ENCODE measurements around the gene ATOSA. TPM values are rescaled to one million over a fixed set of nuclear protein-coding genes. Genes with fewer than 3 reads are reported as not detected.
A peak's percentile ranks its signal among the peaks of the same experiment; 100 is the strongest.

ATOSA gene
- total RNA-seq, 1 experiment from 2014 or later = 5.8 TPM

DNA sequence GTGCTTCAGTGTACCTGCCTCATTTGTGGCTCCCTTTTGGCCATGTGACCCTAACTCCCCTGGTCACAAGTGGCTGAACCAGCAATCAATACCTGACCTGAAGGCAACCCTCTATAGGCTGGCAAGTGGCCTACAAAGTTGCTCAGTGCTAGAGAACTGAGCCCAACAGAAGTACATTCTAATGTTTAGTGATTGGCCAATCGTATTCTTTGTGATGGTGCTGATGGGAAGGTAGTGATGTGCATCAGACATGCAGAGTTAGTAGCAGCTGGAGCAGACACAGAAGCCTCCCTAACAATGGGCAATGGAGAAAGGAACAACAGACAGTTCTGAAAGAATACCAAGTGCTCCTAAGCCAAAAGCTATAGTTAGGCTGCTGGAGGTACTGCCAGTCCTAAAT is 10.4 kb upstream of the ATOSA start:
- DNase-seq (ENCODE audit: low spot score) = no peak
- in situ Hi-C loops (cut with HindIII; ENCODE audit: low sequenced_read_pairs) = no loop called here

DNA sequence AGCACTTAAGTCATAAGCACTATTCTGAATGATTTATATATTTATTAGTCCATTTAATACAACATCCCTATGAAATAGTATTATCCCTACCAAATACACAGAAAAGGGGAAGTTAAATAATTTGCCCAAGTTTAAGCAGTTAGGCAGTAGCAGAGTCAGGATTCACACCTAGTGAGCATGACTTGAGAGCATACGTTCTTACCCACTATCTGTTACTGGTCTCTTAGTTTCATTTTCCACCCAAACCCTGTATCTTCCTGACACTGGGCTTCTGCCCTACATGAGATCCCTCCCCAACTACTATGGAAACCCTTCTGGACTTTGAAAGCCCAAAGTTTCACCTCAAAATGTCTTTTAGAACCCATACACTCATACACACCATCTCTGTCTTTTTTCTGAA is 4.4 kb upstream of the ATOSA start:
- in situ Hi-C loops (cut with HindIII; ENCODE audit: low sequenced_read_pairs) = no loop called here
- DNase-seq (ENCODE audit: low spot score) = no peak

DNA sequence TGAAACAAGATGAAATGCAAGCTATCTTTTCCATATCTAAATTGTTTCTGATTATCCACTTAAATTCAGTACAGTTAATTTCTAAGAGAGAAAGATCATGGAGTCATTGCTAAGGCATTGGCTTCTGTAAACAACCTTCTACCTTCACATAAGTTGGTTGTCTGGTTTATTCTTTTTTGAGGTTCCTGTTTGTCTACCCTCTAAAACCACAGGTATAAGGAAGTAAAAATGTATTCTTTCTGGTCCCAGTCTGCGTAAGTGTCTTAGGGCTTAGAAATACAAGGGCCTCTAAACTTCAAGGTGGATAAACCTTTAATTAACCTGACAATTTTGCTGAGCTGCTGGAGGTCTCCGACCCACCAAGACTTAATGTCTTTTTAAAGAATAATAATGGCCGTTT is 3.6 kb upstream of the ATOSA start:
- in situ Hi-C loops (cut with HindIII; ENCODE audit: low sequenced_read_pairs) = no loop called here
- DNase-seq (ENCODE audit: low spot score) = no peak

DNA sequence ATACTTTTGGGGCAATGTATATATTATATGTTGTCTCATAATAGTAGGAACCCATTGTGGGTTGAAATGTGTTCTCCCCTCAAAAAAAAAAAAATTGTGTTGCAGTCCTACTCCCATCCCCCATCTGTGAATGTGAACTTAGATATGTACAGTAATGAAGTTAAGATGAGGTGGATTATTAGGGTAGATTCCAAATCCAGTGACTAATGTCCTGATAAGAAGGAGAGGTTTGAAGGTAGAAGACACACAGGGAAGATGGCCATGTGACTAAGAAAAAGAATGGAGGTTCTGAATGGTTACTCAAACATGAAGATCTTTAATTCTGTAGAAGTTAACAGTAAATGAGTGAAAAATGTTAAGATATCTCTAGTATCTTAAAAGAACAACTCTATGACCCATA is 3.0 kb upstream of the ATOSA start:
- no peak for DNase-seq (ENCODE audit: low spot score)
- in situ Hi-C loops (cut with HindIII; ENCODE audit: low sequenced_read_pairs) = no loop called here

DNA sequence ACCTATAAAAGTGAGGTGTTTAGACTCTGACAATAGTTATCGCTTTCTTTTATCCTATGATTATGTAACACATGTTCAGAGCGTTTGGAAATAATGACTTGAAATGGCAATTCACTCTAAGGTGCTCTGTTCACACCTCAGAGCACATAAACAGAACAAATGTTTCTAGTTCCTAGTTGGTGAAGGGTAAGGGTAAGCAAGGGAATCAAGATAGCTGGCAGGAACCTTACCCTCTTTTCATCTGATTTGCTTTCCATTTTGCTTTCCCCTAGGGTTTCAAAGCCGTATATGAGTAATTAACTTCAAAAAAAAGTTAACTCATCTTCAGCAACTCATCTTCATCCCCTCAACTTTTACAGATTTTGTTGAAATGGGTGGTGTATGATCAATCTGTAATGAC is 2.3 kb upstream of the ATOSA start:
- no peak for DNase-seq (ENCODE audit: low spot score)
- in situ Hi-C loops (cut with HindIII; ENCODE audit: low sequenced_read_pairs) = no loop called here

DNA sequence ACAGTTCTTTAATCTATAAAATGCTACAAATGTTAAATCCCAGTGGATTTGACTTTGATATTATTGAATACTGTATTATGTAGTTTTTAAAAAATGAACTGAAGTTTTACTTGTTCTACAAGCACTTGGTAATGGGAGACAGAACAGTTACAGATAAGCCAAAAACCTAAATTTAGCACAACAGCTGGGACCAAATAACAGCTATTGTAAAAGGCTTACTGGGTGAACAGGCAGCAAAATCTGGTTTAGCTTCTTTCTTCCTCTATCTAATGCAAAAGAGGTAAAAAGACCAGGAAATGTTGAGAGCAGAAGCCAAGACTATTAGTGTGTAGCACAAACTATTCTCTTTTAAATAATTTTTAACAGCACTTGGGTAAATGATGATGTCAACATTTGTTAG is 1.6 kb upstream of the ATOSA start:
- in situ Hi-C loops (cut with HindIII; ENCODE audit: low sequenced_read_pairs) = no loop called here

DNA sequence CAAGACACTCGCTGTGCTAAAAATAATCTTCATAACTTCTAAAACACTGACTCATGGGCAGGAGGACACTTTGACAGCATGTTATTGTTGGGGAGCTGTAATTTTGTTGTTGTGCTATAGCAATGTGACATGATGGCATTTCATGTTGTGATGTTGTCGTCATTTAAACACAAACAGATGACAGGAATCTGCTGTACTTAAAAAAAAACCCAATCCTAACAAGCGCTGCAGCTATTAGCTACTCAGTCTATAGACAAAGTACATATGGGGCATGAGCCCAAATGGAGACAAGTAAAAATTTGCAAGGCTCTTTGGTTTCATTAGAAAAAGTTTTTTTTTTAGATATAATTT is 828 bp upstream of the ATOSA start:
- DNase-seq (ENCODE audit: low spot score) = peak; percentile 27
- in situ Hi-C loops (cut with HindIII; ENCODE audit: low sequenced_read_pairs) = no loop called here

More for the DNA sequence above, 1.6 kb upstream of the ATOSA start:
- no peak for DNase-seq (ENCODE audit: low spot score)

DNA sequence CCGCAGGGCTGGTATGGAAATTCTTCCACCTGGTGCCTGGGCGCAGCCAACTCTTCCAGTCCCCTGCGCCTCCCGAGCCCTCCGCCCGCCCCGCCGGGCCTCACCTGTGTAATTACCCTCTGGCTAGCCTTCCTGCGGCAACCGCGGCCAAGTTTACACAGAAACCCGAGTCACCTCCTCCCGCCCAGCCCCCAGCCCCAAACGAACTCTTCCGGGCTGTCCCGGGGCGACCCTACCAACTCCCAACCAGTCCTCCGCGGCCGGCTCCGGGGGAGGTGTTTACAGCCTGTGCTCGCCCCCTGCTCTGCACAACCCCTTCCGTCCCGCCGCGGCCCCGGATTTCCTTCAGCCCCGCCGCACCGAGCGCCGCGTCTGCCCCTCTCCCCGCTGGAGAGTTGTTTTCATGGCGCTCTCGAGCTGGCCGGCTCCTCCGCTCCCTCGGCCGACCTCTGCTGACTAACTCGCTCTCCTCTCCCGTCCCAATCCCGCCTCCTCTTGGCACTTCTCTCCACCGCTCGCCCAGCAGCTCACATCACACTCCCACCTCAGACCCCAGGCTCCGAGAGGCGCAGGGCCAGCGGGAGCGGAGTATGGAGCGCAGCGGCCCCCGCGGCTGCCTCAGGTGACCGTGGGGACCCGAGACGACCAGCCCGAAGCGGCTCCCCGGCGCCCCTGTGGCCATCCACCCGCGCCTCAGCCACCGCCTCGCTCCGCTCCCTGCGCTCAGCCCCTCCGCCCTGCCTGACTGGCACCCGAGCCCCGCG is 538 bp downstream of the ATOSA start:
- in situ Hi-C loops (cut with HindIII; ENCODE audit: low sequenced_read_pairs) = no loop called here
- peak; percentile 60 for DNase-seq (ENCODE audit: low spot score)

DNA sequence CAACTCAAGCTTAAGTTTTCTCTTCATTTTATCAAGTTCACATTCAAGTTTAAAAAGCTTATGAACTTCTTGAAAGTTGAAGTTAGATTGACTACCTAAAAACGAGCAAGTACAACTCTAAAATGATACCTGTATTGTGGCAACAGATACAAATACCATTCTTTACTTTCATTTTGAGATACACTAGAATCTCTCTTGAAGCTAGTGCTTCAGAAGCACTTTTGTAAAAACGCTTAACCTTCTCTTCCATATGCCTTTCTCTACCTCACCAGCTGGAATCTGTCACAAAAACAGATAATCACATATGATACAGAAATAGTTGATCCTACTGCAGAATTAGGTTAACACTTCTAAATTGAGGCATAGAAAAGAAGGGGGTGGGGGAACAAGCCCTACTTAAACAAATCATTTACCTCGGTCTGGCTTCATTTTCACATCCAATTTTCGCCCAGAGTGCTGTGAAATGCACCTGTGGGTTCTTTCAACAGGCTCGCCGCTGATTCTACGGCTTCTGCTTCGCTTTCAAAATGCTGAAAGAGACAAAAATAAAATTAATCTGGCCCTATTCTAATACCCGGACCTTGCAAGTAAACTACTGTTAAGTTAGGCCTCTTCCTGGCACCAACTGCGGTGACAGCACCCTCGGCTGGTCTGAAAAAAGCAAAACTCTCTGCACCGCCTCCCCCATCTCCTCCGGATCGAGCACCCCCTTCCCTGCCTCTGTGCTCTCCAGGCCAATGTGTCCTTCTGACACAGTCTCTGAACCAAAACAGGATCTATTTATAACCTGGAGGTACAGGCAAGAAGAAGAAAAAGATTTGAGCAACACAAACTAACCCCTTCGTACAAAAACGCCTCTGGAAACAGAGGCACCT is 1.4 kb downstream of the ATOSA start:
- in situ Hi-C loops (cut with HindIII; ENCODE audit: low sequenced_read_pairs) = no loop called here
- peak; percentile 70 for DNase-seq (ENCODE audit: low spot score)

DNA sequence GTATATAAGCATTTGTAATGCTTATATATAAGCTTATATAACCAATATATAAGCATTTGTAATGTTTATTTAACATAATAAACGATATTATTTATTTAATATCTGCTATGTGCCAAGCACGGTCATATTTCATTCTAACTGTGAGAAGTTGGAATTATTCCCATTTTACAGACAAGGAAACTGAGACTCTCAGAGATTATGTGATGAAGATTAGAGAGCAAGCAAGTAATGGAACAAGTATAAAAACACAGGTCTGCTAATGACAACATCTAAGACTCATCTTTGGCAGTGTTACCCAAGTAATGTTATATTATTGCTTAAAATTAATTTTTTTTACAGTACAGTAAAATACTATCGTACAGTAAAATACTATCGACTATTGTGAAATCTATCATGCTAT is 4.4 kb downstream of the ATOSA start:
- no peak for DNase-seq (ENCODE audit: low spot score)
- in situ Hi-C loops (cut with HindIII; ENCODE audit: low sequenced_read_pairs) = no loop called here

DNA sequence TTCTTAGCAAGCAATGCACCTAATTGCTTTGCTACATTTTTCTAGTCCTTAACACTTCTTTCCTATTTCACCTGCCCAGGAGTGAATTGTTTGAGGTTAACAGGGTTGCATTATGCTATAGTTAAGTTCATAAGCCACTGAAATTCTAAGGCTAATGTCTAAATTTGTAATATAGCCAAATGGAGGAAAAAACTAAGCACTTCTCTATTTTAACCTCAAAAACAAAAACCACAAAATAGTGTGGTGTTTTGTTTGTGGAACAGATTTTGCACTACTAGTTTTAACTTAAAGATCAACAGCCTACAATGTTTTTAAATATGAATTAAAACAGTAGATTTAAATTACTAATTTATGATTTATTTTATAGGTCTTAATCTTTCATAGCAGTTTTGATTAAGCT is 5.5 kb downstream of the ATOSA start:
- DNase-seq (ENCODE audit: low spot score) = no peak
- in situ Hi-C loops (cut with HindIII; ENCODE audit: low sequenced_read_pairs) = no loop called here

DNA sequence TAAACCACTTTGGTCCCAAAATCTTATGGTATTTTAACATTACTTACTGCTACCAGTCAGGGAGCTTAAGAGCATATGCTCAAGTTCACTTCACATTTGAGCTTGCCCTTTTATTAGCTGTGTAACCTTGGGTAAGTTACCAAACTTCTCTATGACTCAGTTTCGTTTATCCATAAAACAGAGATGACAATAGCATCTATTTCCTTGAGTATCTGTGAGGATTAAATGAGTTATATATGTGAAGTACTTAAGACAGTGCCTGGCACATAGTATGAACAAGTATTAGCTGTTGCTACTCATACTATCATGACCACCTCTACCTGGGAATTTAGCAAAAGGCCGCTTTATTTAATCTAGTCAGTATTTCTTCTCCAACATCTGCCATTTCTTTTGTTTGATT is 5.9 kb downstream of the ATOSA start:
- no peak for DNase-seq (ENCODE audit: low spot score)
- in situ Hi-C loops (cut with HindIII; ENCODE audit: low sequenced_read_pairs) = no loop called here

DNA sequence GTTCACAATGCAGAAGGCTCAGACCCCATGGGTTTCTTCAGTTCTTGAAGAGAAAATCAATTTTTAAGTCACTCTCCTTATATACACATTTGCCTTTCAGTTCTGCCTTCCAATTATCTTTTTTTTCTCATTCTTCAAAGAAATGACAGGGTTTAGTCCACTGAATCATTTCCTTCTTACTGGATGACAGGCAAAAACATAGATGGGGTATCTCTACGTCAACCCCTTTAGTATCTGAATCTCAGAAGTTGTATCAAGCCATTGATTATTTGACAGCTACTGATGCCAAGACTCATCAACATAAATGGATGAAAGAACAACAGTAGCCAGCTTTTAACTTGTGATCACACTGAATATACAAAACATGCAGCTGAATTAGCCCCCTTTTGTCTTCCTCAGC is 6.5 kb downstream of the ATOSA start:
- in situ Hi-C loops (cut with HindIII; ENCODE audit: low sequenced_read_pairs) = no loop called here
- no peak for DNase-seq (ENCODE audit: low spot score)

DNA sequence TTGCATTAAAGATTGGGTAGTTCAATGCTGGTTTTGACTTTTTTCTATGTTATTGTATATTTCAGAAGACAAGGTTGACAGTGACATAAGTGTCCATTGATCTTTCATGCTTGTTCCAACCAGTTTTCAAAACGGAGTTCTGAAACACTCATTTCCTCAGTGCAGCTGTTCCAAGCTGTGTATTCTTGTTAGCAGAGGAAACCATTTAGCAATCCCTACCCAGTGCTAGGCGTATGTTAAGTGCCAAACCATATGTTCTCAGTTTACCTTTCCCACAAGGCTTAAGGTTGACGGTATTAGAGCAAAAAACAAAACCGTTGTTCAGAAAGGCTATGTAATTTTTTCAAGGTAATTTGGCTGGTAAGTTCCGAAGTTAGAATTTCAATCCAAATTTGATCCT is 9.1 kb downstream of the ATOSA start:
- in situ Hi-C loops (cut with HindIII; ENCODE audit: low sequenced_read_pairs) = no loop called here
- no peak for DNase-seq (ENCODE audit: low spot score)

DNA sequence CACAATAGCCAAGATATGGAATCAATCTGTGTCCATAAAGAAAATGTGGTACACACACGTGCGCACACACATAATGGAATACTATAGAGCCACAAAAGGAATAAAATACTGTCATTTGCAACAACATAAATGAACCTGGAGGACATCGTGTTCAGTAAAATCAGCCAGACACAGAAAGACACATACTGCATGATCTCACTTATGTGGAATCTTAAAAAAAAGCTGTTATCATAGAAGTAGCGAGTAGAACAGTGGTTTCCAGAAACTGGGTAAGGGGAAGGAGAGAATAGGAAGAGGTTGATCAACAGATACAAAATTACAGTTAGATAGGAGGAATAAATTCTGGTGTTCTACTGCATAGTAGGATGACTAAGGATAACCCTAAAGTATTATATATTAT is 11.1 kb downstream of the ATOSA start:
- in situ Hi-C loops (cut with HindIII; ENCODE audit: low sequenced_read_pairs) = no loop called here
- DNase-seq (ENCODE audit: low spot score) = no peak

DNA sequence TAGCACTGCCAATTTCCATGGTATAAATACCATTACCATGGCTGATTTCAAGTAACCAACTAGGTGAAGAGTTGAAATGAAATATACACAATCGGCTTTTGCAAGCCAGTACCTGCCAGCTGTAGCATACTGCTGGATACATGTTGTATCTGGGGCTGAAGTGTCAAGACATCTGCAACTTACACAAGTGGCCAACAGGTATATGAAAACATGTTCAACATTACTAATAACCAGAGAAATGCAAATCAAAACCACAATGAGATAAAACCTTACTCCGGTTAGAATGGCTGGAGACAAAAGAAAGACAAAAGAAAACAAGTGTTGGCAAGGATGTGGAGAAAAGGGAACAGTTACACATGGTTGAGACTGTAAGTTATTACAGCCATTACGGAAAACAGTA is 11.6 kb downstream of the ATOSA start:
- in situ Hi-C loops (cut with HindIII; ENCODE audit: low sequenced_read_pairs) = no loop called here
- no peak for DNase-seq (ENCODE audit: low spot score)

DNA sequence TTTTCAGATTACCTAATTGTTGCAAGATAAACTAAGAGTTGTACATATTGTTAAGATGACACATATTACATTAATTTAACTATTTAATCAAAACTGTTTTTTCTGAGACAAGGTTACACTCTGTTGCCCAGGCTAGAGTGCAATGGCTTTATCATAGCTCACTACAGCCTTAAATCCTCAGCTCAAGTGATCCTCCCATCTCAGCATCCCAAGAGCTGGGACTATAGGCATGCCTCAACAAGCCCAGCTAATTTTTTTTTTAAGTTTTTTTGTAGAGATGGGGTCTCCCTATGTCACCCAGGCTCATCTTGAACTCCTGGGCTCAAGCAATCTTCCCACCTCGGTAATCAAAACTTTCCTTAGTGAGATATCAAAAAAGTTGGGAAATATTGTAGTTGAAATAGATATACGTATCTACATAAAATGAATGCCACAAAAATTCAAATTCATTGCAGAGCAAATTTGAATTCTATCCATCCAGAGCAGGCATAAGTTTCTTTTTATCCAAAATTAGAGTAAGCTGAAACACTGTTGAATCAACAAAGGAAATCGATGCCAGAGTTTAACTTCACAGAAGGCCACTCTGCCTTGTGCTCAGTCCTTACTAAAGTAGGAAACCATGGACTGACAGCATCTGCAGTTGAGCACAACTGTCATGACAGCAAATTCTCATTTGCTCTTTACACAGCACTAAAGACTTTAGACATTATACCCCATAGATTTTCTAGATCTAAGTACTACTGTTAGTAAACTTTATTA is 15.5 kb downstream of the ATOSA start:
- in situ Hi-C loops (cut with HindIII; ENCODE audit: low sequenced_read_pairs) = no loop called here

DNA sequence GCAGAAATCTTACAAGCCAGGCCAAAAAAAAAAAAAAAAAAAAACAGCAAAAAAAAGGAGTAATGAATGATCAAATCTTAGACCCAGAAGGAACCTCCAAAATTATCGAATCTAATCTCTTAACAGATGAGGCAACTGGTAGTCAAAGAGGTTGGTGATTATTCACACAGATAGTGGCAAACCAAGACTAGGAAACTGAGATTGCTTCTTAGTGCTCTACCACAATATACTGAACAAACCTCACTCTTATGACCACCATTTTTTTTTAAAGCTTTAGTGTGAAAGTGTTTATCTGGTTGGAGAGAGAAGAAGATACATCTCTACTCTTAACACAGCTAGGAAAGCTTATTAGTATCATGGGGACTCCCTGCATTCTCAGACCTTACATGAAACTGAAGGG is 17.3 kb downstream of the ATOSA start:
- in situ Hi-C loops (cut with HindIII; ENCODE audit: low sequenced_read_pairs) = no loop called here
- no peak for DNase-seq (ENCODE audit: low spot score)

More for the DNA sequence above, 15.5 kb downstream of the ATOSA start:
- no peak for DNase-seq (ENCODE audit: low spot score)

DNA sequence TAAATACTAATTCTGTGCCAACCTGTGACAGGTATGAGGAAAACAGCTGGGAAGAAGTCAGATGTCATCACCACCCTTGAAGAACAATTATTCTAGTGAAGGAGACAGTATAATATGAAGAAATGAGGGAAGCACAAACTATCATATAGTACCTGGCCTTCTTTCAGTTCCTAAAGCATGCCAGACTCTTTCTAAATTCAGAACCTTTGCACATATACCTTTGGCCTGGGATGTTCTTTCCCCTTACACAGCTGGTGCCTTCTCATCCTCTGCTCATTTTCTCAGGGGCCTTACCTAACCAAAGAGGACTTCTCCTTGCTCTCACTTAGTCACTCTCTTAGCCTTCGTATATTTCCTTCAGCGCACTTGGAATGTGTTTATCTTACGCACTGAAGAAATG is 19.0 kb downstream of the ATOSA start:
- in situ Hi-C loops (cut with HindIII; ENCODE audit: low sequenced_read_pairs) = no loop called here
- no peak for DNase-seq (ENCODE audit: low spot score)

DNA sequence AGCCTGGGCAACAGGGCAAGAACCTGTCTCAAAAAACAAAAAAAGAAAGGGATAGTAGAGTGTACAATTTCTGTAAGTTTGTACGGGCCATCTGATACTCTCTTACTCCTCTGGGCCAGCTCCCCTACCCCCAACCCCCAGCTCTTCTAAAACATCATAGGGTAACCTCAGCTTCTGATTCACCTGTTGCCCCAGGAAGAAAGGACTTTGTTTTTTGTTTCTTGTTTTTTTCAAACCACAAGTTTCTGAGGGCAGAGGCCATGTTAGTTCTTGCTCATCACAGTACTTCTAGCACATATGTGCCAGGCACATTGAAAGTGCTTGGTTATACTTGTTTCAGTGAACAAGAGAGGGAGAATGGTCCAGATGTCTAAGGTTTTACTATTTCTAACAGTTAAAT is 20.2 kb downstream of the ATOSA start:
- in situ Hi-C loops (cut with HindIII; ENCODE audit: low sequenced_read_pairs) = no loop called here
- no peak for DNase-seq (ENCODE audit: low spot score)

All from G401 (cell line).